Measurements from ENCODE around the gene SHROOM3.

Gene SHROOM3

DNA sequence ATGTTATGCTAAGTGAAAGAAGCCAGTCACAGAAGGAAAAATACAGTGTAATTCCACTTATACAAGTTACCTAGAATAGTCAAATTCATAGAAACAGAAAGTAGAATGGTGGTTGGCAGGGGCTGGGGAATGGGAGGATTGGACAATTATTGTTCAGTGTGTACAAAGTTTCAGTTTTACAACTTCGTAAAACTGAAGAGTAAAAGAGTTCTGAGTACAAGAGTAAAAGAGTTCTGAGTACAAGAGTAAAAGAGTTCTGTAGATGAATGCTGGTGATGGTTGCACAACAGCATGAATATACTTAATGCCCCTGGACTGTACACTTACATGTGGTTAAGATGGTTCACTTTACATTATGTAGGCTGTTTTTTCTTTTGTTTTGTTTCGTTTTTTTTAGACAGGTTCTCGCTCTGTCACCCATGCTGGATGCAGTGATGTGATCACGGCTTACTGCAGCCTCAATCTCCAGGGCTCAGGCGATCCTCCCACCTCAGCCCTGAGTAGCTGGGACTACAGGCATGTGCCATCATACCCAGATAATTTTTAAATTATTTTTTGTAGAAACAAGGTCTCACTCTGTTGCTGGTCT lies 232.0 kb downstream of the SHROOM3 start:
- DNase-seq, result no peak

DNA sequence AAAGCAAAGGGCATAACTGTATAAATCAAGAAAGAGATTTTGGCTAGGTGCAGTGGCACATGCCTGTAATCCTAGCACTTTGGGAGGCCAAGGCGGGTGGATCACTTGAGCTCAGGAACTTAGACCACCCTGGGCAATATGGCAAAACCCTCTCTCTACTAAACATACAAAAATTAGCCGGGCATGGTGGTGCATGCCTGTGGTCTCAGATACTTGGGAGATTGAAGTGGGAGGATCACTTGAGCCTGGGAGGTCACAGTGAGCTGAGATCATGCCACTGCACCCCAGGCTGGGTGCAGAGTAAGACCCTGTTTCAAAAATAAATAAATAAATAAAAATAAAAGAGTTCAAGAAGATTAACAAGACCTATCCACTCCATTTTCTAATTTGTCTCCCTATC lies 235.6 kb downstream of the SHROOM3 start:
- DNase-seq, result no peak

DNA sequence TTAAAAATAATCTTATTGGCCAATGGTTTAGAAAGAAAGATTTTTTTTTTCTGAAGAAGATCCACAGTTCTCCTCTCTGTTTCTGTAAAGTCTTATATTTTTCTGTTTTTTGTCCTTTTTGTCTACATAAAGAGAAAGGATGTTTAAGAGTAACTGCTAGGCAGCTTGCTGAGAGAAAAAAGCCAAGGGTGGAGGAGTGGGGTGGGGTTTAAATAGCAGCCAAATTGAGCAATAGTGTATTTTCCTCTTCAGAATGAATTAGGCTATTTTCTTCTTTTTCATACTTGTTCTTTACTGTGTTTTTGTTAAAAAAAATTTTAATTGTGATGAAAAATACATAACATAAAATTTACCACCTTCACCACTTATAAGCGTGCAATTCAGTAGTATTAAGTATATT lies 238.3 kb downstream of the SHROOM3 start:
- DNase-seq, result no peak

DNA sequence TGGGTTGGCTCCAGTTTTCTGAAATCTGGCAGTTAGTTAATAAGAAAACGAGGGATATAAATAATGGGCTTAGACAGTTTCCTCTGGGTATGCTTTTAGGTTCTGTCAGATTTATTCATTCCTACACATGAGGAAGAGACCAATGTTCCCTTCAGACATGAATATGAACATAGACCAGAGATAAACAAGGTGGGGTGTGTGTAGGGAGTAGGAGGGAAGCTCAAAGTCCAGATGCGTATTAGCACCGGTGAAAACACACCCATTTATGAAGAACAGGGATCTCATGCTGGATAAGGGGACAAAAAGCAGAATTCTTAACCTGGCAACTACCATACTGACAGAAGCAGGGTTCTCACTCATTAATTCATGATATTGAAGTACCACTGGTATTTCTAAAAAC lies 240.0 kb downstream of the SHROOM3 start:
- no peak for DNase-seq

DNA sequence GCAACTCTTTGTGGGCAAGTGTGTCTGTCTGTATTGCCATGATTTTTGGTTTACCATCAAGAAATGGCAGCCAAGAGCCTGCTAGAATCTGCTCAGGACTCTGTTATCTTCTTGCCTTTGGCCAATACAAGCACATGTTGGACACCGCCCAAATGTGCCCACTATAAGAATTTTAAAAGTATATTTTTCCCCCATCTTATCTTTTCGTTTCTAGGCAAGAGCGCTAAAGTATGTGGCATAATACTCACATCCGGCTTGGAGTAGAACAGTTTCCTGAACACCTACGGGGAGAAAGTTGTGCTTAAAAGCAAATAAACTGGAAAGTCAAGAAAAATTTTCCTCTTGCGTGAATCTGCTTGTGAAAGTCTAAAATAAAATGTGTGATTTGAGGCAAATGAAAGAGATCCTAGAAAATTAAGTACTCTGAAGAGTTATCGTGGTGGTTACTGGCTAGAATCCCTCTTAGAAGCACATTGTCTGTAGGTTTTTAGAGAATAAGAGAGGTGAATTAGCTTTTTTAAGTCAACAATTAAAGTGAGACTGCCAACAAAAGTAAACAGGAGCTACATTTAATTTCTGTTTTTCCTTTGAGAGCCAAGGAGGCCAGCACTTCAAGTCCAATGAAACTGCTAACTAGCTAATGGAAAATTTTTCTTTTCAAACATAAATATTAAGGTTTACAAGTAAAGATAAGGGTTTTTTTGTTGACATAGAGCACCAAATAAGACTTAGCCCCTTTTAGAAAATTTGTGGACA lies 242.7 kb downstream of the SHROOM3 start:
- no peak for DNase-seq

DNA sequence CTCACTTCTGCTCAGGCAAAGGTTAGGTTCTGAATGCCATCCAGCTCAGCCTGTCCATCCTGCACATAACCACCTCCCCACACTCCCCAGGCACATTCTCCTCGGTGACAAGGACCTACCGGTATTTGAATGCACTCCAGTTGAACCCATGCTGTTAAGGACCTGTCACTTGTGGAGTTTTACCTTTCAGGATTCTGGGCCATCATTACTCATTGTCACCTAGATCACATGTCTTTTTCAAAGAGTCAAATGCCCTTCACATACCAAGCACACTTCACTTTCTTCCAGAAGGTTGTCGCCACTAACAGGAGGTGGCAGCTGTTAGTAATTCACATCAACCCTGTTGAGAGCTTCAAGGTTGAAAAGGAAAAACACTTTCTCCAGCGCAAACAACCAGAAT lies 244.7 kb downstream of the SHROOM3 start:
- no peak for DNase-seq

DNA sequence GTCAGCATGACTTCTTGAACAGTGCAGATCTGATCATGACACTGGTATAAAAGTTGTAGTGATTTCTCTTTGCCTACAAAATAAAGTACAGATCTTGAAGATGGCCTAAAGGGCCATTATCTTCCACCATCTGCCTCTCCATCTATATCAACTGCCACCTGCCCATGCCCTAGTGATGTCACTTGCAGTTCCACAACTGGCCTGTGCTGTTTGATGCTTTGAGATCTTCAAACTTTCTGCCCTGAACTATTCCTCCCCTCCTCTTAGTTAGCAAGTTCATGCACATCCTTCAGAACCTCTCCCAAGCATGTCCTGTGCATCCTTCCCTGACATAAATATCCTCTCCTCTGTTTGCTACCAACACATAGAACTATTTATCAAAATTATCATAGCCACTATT lies 245.9 kb downstream of the SHROOM3 start:
- no peak for DNase-seq

DNA sequence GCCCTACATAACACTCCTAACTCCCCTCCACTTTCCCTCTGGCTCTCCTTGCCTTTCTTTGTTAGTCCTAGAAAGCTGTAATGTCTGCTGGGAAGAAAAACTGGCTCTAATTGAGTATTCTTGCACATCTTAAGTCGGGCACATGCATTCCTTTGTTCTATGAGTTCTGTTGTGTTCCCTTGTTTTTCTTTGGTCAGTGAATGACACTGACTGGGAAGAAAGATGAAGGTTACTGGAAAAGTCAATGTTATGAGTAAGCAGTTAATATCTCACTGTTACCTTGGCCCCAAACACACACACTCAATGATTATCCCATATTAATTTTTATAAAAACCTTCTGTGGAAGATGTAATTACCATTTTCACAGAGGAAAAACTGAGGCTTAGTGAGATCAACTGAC lies 247.0 kb downstream of the SHROOM3 start:
- DNase-seq, result no peak

DNA sequence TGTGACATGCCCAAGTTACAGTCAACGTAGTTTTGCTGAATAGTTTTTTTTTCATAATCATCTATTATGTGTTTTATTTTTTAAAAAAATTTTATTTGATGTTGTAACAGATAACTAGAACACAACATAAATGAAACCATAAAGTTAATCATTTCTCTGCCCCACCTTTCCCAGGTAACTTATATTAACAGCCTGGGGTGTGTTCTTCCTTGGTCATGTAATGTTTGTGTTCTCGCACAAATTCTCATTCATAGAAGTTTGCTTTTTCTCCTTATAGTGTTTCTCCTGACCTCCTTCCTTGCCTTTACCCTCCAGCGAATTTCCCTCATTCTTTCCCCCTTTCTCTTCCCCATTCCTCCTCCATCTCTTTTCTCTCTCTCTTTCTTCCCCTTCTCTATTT lies 248.1 kb downstream of the SHROOM3 start:
- no peak for DNase-seq

DNA sequence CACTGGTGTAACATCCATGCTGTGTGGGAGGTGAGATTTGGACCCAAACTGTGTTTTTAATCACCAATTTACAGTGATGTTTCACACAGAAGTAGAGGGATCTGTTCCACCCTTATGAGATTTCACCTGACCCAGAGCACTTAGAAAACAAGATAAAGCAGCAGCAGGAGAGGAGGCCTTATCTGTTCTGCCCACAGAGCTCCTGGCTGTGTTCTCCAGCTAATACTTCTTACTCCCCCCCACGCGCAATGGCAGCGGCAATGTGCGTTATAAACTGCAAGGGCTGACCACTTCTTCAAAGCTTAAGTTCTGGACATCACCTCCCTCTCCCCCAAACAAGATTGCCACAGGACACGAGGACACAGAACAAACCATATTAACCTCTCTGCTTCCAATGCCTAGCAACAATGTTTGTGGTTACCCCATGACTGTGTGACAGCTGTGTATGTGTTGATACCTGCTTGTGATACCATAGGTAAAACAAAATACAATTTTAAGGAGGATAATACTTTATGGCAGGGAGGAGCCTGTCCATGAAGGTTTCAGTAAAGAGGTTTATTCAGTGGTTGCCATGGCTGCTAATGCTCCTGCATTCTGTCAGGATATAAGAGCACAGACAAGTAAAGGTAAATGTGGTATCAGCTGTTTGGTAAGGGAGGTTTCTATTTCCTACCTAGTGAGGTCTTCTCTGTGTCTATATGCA lies 252.9 kb downstream of the SHROOM3 start:
- DNase-seq, result no peak

DNA sequence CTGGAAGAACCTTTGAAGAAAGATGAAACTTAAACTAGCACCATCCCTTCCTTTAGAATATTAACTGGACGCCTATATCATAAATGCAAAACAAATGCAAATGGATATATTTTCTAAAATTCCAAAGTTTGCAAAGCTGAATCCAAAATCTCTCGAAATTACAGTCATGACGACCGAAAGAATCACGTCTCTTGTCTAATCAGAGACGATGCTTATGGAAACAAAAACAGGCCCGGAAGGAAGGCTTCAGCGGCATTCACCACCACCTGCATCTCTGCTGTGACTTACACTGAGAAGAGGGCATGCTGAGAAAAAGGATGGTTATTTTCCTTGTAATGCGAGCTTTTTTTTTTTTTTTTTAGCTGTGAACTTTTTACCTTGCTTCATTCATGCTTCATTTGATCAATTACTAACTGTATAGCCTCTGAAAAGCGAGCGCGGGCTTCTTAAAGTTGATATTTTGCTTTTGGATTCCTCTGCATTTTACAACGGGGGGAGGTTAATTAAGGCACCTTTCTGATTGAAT lies 253.7 kb downstream of the SHROOM3 start:
- no peak for DNase-seq

DNA sequence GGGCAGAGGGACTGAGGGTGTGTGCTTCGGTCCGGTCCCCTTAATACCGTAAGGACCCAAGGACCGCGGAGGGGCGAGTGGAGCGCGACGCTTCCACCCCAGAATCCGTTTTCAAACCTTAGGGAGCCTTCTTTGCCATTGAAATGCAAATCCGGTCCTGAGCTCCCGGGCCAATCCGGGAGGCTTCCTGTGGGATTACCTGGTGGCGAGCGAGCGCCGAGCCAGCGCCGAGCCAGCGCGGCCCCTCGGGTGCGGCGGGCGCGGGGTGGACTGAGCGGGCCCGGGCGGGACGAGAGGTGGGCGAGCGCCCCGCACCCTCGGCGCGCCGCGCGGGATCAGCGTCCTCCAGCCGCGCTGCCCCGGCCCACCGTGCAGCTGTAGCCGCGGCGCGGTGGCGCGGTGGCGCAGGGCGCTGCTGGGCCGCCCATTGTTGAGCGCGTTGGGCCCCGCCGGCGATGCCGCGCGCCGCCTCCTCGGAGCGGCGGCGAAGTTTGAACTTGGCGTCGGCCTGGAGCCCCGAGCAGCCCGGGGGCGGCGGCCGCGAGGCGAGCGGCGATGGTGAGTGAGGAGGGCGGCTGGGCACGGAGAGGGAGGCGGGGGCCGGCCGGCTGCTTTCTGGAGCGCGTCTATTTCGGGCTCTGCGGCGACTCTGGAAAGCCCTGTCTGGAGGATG lies 254.3 kb downstream of the SHROOM3 start:
- no peak for DNase-seq

DNA sequence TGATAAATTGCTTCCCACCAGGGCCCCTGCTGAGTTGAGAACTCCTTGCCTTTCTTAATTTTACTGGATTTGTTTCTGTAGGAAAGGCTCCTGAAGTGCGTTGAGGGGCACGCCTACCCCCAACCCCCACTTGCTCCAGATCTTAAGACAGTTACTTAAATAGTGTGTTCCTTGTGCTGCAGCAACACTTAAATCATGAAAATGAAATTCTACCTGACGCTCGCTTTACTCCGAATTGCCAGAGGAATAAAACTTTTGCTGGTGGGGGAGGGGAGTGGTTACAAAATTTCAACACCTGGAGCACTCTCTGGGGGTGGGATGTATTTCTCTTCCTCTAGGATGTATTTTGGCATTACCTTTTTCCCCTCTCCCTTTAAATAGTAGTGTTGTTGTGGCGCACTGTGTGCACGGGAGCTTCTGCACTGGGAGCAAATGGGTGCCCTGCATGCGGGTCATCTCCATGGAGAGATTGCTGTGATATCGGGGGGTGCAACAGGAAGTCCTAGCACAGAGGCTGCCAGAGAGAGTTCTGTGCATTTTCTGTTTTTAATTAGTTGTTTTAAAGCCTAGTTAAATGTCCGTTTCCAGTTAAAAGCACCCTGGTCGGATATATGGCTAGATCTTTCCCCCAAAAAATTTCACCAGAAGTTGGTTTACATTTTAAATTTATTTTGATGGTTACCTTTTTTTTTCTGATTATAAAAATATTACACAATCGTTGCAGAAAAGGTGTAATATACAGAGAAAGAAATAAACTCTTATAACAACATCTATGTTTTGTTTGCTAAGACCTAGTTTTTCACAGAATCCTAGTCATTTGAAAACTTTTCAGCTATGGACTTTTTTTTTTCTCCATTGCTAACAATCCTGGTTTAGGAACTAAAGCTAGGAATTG lies 255.2 kb downstream of the SHROOM3 start:
- DNase-seq, result no peak

DNA sequence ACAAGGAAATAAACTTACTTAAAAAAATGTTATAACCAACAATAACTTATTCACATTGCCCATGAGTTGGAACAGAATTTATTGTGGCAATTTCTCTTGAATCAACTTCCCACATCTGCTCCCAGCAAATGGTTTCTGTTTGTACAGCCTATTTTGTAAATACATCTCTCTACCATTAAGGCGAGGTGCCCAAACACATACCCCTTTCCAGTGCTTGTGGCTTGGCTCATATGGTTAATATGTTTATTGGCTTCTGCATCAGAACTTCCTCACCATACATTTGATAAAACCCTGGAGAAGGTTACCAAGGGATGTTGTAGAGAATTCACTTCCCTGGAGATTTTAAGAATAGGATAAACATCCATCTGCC lies 255.9 kb downstream of the SHROOM3 start:
- DNase-seq, result no peak

DNA sequence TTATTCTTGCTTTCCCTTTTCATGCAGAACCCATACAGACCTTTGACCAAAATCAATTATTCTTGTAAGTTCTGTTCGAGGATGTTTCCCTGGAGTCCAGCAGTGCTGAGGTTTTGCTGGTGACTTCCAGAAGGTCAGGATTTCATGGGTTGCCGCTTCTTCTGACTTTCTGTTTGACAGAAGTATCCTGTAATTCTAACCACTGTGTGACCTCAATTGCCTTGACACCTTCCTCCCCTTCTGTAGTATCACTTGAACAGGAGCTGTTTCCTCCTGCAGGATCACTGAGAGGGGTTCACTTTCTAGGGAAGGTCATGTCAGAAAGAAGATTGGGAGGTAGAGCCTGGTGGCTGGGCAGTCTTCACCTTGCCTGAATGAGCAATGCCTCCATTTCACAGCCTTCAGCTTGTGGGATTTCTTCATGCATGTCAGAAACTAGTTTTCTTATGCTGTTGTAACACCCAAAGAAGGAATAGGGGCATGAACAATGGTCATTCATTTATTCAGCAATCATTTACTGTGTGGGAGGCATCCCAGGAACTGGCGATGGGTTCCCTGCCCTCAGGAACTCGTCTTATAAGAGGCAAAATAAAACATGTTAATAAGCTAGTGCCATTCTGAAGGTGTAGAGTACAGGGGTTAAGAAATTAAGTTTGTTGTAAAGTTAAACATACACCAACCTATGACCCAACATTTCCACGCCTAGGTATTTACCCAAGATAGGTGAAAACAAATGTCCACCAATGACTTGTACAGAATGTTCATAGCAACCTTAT lies 257.0 kb downstream of the SHROOM3 start:
- no peak for DNase-seq

DNA sequence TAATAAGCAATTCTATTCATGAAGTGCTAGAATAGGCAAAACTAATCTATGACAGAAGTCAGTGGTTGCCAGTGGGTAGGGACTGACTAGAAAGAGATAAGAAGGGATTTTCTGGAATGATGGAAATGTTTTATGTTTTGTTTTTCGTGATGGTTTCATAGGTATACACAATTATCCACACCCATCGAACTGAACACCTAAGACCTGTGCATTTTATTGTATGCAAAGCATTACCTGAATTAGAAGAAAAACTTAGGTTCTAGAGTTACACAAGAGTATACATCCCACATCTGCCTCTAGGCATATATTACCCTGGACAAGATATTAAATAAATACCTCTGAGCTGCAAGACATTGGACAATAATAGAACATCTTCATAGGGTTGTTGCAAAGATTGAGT lies 257.7 kb downstream of the SHROOM3 start:
- DNase-seq, result no peak

DNA sequence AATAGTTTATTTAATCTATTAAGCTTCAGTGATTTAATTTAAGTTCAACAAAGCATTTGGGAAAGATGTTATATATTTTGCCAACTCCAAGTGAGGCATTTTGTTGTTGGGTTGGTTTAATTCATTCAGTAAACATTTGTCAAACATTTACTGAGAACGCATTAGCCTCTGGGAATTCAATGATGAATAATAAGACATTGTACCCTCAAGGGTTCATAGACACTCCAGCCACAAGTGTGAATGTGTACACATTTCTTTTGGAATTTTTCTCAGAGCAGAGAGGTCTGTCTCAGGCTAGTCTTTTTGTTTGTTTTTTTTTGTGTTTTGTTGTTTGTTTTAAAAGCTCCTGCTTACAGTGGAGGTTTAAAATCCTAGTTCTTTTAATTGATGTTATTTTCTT lies 259.0 kb downstream of the SHROOM3 start:
- DNase-seq, result no peak

DNA sequence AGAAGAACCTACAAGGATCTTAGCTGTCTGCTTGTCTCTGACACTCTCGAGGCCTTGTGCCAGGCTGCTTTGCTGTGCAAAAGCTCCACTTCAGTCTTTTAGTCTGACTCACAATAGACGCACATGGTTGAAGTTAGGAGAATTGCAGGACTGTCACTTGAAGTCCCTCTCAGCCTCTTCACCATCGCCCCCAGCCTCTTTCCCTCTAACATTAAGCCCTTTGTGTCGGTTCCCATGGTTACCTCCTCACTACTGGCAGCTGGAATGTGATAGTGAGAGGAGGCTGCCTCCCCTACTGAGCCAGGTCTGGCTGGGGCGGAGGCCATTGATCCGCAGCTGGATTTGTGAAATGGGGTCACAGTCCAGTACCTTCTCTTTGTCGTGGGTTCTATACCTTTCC lies 261.1 kb downstream of the SHROOM3 start:
- DNase-seq, result no peak

DNA sequence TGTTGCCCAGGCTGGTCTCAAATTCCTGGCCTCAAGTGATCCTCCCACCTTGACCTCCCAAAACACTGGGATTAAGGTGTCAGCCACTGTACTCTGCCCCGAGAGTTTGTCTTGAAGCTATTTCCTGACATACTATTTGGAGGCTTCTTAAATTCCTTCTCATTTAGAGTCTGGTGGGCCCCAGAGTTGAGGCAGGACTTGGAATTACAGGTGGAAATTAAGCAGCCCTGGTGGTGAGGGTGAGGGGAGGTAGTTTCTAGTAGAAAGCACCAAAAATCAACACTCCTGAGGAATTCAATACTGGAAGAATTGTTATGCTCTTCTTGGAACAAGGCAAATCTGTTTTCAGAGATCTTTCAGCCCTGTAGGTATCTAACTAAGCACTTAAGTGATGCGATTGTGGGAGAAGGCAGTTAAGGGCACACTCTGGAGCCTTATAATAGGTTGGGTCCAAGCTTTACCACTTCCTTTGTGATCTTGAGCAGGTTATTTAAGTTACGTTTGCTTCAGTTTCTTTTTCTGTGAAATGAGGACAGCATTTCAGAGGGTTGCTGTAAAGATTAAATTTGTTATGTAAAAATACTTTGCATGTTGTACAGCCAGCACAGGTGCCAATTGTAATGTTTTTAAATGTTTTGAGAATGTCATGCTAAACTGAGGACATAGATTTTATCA lies 262.2 kb downstream of the SHROOM3 start:
- DNase-seq, result no peak

DNA sequence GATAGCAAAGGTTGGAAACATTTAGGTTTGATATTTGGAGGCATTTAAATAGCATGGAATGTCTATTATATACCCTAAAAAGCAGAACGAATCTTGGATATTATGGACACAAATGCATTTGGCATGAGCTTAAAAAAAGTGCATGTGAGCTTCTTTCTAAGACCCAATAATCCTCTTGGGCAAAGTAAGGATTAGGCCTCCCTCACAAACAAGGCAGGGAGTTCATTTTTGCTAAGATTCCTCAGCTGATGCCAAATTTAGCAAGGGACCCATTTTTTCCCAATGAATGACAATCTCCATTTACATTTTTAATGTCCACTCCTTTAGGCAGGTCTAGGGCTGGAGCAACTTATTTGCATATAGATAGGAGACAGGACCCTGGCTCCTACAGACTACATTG lies 263.1 kb downstream of the SHROOM3 start:
- no peak for DNase-seq

DNA sequence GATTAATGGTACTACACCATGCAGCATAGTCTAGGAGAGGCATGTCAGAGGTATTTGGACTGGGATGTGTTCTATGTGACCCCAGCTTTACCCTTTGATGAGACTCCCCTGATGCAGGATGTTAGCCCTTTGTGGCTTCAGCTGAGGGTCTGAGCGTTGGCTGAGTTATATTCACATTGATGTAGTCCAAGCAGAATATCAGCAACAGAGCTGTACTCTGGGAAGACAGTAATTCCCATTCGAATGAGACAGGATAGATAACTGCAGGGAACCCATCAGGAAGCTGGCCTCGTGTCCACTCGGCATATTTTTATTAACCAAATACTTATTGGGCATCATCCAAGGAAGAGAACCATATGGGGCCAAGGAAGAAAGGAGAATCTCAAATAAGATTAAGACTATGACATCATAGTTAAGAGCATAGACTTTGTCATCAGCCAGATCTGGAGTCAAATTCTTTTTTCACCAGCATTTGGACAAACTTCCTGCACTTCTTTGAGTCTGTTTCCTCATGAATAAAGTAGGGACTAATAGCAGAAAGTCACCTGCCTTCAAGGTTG lies 264.8 kb downstream of the SHROOM3 start:
- no peak for DNase-seq
